ENCODE data around the gene SELPLG.

DNA sequence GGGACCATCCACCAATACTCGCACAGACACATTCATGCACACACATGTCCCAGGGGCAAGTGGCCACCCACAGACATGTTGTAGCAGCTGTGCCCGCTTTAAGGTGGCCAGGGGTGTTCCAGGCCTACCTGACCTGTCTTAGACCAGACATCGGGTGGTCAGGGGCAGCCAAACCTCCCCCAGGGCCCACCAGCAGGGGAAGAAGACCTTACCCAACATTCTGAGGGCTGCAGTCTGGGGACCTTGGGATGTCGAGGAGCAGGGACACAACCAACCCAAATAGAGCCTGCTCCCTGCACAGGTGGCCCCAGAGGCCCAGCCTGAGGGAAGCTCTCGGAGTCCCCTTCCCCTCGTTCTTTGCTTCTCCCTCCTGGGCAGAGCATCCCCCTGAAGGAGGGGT is 34.2 kb downstream of the SELPLG start:
- TF ChIP-seq, protein P1, sequence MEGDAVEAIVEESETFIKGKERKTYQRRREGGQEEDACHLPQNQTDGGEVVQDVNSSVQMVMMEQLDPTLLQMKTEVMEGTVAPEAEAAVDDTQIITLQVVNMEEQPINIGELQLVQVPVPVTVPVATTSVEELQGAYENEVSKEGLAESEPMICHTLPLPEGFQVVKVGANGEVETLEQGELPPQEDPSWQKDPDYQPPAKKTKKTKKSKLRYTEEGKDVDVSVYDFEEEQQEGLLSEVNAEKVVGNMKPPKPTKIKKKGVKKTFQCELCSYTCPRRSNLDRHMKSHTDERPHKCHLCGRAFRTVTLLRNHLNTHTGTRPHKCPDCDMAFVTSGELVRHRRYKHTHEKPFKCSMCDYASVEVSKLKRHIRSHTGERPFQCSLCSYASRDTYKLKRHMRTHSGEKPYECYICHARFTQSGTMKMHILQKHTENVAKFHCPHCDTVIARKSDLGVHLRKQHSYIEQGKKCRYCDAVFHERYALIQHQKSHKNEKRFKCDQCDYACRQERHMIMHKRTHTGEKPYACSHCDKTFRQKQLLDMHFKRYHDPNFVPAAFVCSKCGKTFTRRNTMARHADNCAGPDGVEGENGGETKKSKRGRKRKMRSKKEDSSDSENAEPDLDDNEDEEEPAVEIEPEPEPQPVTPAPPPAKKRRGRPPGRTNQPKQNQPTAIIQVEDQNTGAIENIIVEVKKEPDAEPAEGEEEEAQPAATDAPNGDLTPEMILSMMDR (conservative IDR thresholded peaks at IDR 0.05 in 1 of 2, IDR thresholded peaks at IDR 0.05 in 1 of 2; ENCODE audit: extremely low read depth in 1 of 2, insufficient read depth in 1 of 2, low read depth in 1 of 2, low read length in 2 of 2), result no peak
- TF ChIP-seq EZH2 (IDR thresholded peaks at IDR 0.05; ENCODE audit: borderline replicate concordance, low read length), result no peak

Measured in mammary epithelial cell (primary cell).